GM12892 (cell line): Measurements from ENCODE around the gene OTUD4.
"Not testable (repeated sequence)": the region's sequence is repeated elsewhere in the genome, so short reads cannot be mapped to it uniquely, and the experiment has no call there.

Experiments used
- POLR2A ChIP-seq: IDR thresholded peaks from 2 replicates; pipeline ENCODE4 v1.6.1; 2011; ENCODE audit warnings: low read depth, low read length, control low read depth
- POLR2AphosphoS5 ChIP-seq: IDR thresholded peaks from 2 replicates; pipeline ENCODE4 v1.6.1; 2011; ENCODE audit warnings: low read depth, low read length, control low read depth

DNA sequence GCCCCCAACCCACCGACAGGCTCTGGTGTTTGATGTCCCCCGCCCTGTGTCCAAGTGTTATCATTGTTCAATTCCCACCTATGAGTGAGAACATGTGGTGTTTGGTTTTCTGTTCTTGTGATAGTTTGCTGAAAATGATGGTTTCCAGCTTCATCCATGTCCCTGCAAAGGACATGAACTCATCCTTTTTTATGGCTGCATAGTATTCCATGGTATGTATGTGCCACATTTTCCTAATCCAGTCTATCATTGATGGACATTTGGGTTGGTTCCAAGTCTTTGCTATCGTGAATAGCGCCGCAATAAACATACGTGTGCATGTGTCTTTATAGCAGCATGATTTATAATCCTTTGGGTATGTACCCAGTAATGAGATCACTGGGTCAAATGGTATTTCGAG is 42.8 kb upstream of the OTUD4 start:
- TF ChIP-seq POLR2A, POLR2AphosphoS5: not testable (repeated sequence)
